Glutamatergic neuron (in vitro differentiated cells): ENCODE data around the gene MUC13. TPM values are rescaled to one million over a fixed set of nuclear protein-coding genes. Genes with fewer than 3 reads are reported as not detected.
A peak's percentile ranks its signal among the peaks of the same experiment; 100 is the strongest.

Experiments used
- DNase-seq: peaks from one replicate; pipeline ENCODE4 v3.0.0; 2022
- H3K27ac Mint-ChIP-seq: one replicate; pipeline ENCODE4 v1.8.0; 2020; ENCODE audit warnings: mild to moderate bottlenecking, mixed read lengths, inconsistent platforms; ENCODE audit not compliant: unreplicated experiment
- H3K27me3 Mint-ChIP-seq: one replicate; pipeline ENCODE4 v1.8.0; 2020; ENCODE audit warnings: mild to moderate bottlenecking, moderate library complexity, mixed read lengths, inconsistent platforms; ENCODE audit not compliant: unreplicated experiment
- H3K36me3 Mint-ChIP-seq: one replicate; pipeline ENCODE4 v1.8.0; 2020; ENCODE audit warnings: mild to moderate bottlenecking, mixed read lengths, inconsistent platforms; ENCODE audit not compliant: unreplicated experiment
- H3K4me1 Mint-ChIP-seq: one replicate; pipeline ENCODE4 v1.8.0; 2020; ENCODE audit warnings: mild to moderate bottlenecking, low read depth, mixed read lengths, inconsistent platforms; ENCODE audit not compliant: unreplicated experiment
- H3K4me3 Mint-ChIP-seq: one replicate; pipeline ENCODE4 v1.8.0; 2020; ENCODE audit warnings: mild to moderate bottlenecking, mixed read lengths, inconsistent platforms; ENCODE audit not compliant: unreplicated experiment
- H3K9me3 Mint-ChIP-seq: one replicate; pipeline ENCODE4 v1.8.0; 2020; ENCODE audit warnings: mild to moderate bottlenecking, moderate library complexity, mixed read lengths, inconsistent platforms; ENCODE audit not compliant: unreplicated experiment
- total RNA-seq: library from RNA; stranded (reverse); fragmentation: NEBNext Ultra II Directional; extraction: Animal tissue kit (Norgen Biotek cat#: 25700); gene quantifications from one replicate; pipeline ENCODE4 v1.2.1, GENCODE V29; 2021; ENCODE audit not compliant: unreplicated experiment
- TF ChIP-seq, protein P1 (sequence below): fragments of 200-600 bp; sonication (generic); IDR thresholded peaks from one replicate; pipeline ENCODE4 v1.5.0; 2021; ENCODE audit not compliant: partially characterized antibody, unreplicated experiment

MUC13 gene
- total RNA-seq, 1 donor from 2014 or later = not detected

DNA sequence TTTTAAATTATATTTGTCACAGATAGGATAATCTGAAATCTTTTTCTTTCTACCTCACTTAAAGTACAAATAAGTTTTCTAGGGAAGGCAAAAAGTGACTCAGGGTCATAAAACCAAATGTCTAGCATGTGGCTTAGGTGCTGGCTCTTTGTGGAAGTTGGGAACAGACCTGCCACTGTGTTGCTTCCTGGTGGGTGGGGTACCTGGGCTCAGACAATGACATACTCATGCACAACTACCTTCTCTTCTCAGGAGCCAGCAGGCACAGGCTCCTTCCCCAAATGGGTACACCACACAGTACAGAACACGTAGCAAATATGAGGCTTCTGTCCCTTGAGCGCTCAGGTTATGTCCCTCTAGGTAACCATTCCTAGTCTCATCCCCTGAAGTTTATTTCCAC lies 40.1 kb upstream of the MUC13 start:
- no peak overlapping the region for H3K4me3 Mint-ChIP-seq
- no peak for DNase-seq
- TF ChIP-seq, protein P1, sequence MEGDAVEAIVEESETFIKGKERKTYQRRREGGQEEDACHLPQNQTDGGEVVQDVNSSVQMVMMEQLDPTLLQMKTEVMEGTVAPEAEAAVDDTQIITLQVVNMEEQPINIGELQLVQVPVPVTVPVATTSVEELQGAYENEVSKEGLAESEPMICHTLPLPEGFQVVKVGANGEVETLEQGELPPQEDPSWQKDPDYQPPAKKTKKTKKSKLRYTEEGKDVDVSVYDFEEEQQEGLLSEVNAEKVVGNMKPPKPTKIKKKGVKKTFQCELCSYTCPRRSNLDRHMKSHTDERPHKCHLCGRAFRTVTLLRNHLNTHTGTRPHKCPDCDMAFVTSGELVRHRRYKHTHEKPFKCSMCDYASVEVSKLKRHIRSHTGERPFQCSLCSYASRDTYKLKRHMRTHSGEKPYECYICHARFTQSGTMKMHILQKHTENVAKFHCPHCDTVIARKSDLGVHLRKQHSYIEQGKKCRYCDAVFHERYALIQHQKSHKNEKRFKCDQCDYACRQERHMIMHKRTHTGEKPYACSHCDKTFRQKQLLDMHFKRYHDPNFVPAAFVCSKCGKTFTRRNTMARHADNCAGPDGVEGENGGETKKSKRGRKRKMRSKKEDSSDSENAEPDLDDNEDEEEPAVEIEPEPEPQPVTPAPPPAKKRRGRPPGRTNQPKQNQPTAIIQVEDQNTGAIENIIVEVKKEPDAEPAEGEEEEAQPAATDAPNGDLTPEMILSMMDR = no peak
- no peaks in the 10 kb centered on the region for H3K4me1 Mint-ChIP-seq
- peaks cover 8% of the 10 kb centered on the region for H3K27me3 Mint-ChIP-seq
- peaks cover 3% of the 10 kb centered on the region for H3K36me3 Mint-ChIP-seq
- H3K27ac Mint-ChIP-seq = no peak overlapping the region
- H3K9me3 Mint-ChIP-seq = no peaks in the 10 kb centered on the region

DNA sequence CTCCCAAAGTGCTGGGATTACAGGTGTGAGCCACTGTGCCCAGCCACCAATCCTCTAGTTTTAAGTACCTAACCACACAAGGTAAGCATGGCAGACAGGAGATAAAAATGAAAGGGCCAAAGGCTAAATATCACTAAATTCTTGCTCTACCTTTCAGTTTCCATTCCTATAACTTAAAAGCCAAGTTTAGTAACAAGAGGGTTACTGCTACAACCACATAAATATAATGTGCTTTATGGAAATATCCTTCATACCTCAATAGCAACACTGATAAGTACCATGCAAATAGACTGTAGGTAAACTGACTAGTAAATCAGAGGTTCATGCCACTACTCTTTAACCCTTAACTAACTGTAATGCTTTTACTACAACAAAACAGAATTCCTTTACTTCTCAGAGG lies 38.7 kb upstream of the MUC13 start:
- Mint-ChIP-seq H3K36me3 (peaks cover 3% of the 10 kb centered on the region), H3K4me3 (no peak overlapping the region), H3K27ac (no peak overlapping the region), H3K4me1 (no peaks in the 10 kb centered on the region), H3K27me3 (peaks cover 3% of the 10 kb centered on the region), H3K9me3 (no peaks in the 10 kb centered on the region)
- DNase-seq = no peak
- TF ChIP-seq, protein P1 = no peak

DNA sequence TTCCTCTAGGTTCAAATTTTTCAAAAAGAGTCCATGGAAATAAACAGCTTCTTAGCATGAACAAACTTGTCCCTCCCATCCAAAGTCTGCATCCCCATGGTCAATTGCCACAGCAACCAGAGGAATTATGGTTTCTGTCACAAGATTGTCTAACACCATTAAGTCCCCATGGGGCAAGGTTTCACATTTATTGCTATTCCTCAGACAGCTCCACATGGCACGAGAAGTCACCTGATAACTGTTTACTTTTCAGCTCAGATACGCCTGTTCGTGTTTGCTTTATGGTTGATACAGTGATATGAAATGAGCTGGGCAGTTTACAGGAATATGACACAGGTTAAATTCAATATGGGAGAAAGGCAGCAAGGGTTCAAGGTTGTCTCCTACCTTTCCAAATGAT lies 37.9 kb upstream of the MUC13 start:
- DNase-seq = no peak
- TF ChIP-seq, protein P1 = no peak
- H3K9me3 Mint-ChIP-seq = no peaks in the 10 kb centered on the region
- H3K27ac Mint-ChIP-seq = peak overlapping the region; percentile 12
- H3K36me3 Mint-ChIP-seq = peaks cover 3% of the 10 kb centered on the region
- H3K4me3 Mint-ChIP-seq = no peak overlapping the region
- H3K27me3 Mint-ChIP-seq = peaks cover 2% of the 10 kb centered on the region
- H3K4me1 Mint-ChIP-seq = no peaks in the 10 kb centered on the region

DNA sequence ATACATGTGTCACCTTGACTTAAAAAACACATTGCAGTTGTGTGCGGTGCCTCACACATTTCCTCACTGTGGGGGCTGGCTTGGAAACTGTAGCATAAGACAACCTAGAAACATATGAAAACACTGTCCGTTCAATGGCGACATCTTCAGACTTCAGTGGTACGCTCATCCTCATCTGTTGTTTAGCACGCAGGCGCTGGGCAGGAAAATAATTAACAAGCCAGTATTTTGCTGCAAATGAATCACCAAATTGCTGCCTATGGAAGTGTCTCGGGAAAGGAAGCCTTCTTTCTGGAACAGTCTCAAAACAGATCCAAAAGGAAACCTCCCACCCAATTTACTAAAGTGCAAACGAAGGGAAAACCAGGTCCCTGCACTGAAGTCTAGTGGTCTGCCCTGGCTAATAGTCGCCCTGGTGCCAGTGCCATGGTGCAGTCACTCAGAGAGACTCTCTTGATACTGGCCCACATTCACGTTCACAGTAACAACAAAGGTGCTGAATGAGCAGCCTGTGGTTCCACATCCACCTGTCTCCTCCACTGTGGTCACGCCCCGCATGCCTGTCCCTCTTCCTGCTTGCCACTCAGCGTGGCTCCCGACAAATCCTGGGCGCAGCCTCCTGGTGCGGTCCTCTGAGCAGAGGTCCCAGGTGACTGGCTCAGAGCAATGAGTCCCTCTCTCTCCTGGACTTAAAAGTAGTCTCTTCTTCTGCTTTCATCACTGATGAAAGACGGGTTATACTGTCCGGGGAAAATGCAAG lies 35.6 kb upstream of the MUC13 start:
- Mint-ChIP-seq H3K27ac (no peak overlapping the region), H3K9me3 (no peaks in the 10 kb centered on the region), H3K4me3 (no peak overlapping the region), H3K36me3 (peaks cover 3% of the 10 kb centered on the region), H3K4me1 (no peaks in the 10 kb centered on the region), H3K27me3 (peaks cover 2% of the 10 kb centered on the region)
- no peak for DNase-seq
- TF ChIP-seq, protein P1 = no peak

DNA sequence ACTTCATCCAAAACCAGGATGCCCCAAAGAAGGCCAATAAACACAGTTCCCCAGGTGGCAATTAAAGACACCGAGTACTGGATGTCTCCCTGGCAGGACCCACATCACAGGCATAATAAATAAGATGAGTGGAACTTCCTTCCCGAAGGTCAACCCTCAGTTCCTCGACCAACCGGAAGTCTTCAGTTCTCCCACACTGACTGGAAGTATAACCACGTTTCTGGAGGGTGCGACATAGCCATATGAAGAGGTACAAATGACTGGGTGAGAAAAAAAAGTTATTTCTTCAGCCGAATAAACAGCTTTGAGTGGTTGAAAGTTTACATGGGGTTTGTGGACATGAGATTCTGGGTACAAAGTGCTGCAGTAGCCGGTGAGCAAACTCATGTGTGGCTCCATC lies 34.6 kb upstream of the MUC13 start:
- H3K27me3 Mint-ChIP-seq = peaks cover 2% of the 10 kb centered on the region
- TF ChIP-seq, protein P1 = no peak
- no peak overlapping the region for H3K4me3 Mint-ChIP-seq
- no peaks in the 10 kb centered on the region for H3K4me1 Mint-ChIP-seq
- no peak overlapping the region for H3K27ac Mint-ChIP-seq
- DNase-seq = no peak
- H3K36me3 Mint-ChIP-seq = peaks cover 3% of the 10 kb centered on the region
- no peaks in the 10 kb centered on the region for H3K9me3 Mint-ChIP-seq
